GM23248 (cell line): ENCODE data around the gene CLSTN2.

Experiments
- EZH2 ChIP-seq: fragments of 200-600 bp; sonication (generic); IDR thresholded peaks from 2 replicates; pipeline ENCODE4 v1.6.1; 2018; ENCODE audit warnings: antibody characterized with exemption, mild to moderate bottlenecking; ENCODE audit not compliant: insufficient read depth, poor library complexity, severe bottlenecking
- EZH2phosphoT487 ChIP-seq: fragments of 200-600 bp; sonication (generic); IDR thresholded peaks from 2 replicates; pipeline ENCODE4 v1.6.1; 2018; ENCODE audit warnings: antibody characterized with exemption, moderate library complexity, mild to moderate bottlenecking, low read depth; ENCODE audit not compliant: insufficient read depth

DNA sequence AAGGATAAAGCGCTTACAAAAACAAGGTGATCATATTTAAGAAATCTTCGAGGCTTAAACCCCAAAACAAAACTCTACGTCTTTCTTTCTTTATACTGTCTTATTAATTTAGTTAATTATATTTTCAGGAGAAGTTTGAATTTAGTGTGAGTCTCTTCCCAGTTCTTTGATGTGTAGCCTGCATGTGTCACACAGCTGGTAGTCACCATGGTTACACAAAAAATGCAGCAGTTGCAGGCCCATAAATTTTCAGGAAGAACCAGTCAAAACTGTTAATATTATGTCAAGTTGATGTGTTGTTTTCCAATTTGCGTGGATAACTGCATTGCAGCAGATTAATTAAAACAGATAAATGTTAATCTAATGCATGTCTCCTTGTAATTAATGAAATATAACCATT lies 10.4 kb downstream of the CLSTN2 start:
- TF ChIP-seq EZH2phosphoT487 (no peak), EZH2 (no peak)
